Measurements from ENCODE around the gene RGPD8.

- no peak for TF ChIP-seq ELF4 (IDR thresholded peaks at IDR 0.05)
- no peak for TF ChIP-seq LEF1 (IDR thresholded peaks at IDR 0.05; ENCODE audit: borderline replicate concordance)
These were observed 21.1 kb upstream of the RGPD8 start for GRCh38 chr2:112454586-112454985.

Data from HEK293T (cell line).